ENCODE results near the gene EFCAB13. TPM values are rescaled to one million over a fixed set of nuclear protein-coding genes. Genes with fewer than 3 reads are reported as not detected.

The EFCAB13 gene
- total RNA-seq, 2 donors from 2014 or later, result 4.3 to 8.9 TPM

GRCh38 chr17:47330548-47330947 is 6.8 kb downstream of the EFCAB13 start:
- WGBS, 2 experiments (ENCODE audit: insufficient coverage in 1 of 2, insufficient read length in 1 of 2), result 100% methylated on average over 1 of the region's 2 CpGs; no CpG with 5 or more reads in 1 of the 2 experiments
- H3K36me3 Mint-ChIP-seq (ENCODE audit: low read depth), result peaks cover 30% of the 10 kb centered on the region
- Histone ChIP-seq H3K27me3 (ENCODE audit: control insufficient read depth, insufficient read depth, low read length, poor library complexity, severe bottlenecking) (no peaks in the 10 kb centered on the region), H3K9me3 (ENCODE audit: control insufficient read depth, low read length) (peaks cover 22% of the 10 kb centered on the region), H3K4me3 (ENCODE audit: low read length) (no peak overlapping the region), H3K27ac (ENCODE audit: low read depth, low read length) (no peak overlapping the region), H3K4me1 (ENCODE audit: control insufficient read depth, insufficient read depth, low read length) (peaks cover 3% of the 10 kb centered on the region), H3K9ac (ENCODE audit: extremely low read depth, low read length, poor library complexity, severe bottlenecking) (no peak overlapping the region), H3K36me3 (ENCODE audit: control insufficient read depth, insufficient read depth, low read length) (no peaks in the 10 kb centered on the region)
- peaks cover 1% of the 10 kb centered on the region for H3K9me3 Mint-ChIP-seq
- H3K4me1 Mint-ChIP-seq, result peaks cover 11% of the 10 kb centered on the region
- no peak overlapping the region for H3K4me3 Mint-ChIP-seq
- TF ChIP-seq CTCF (conservative IDR thresholded peaks at IDR 0.05), result no peak
- no peak overlapping the region for H3K27ac Mint-ChIP-seq
- no peak for DNase-seq
- no peaks in the 10 kb centered on the region for H3K27me3 Mint-ChIP-seq (ENCODE audit: insufficient read depth)

GRCh38 chr17:47332287-47332686 is 8.5 kb downstream of the EFCAB13 start:
- H3K4me1 Mint-ChIP-seq, result peaks cover 13% of the 10 kb centered on the region
- no peaks in the 10 kb centered on the region for H3K27me3 ChIP-seq (ENCODE audit: control insufficient read depth, insufficient read depth, low read length, poor library complexity, severe bottlenecking)
- no peak overlapping the region for H3K9ac ChIP-seq (ENCODE audit: extremely low read depth, low read length, poor library complexity, severe bottlenecking)
- no peak overlapping the region for H3K27ac ChIP-seq (ENCODE audit: low read depth, low read length)
- H3K27me3 Mint-ChIP-seq (ENCODE audit: insufficient read depth), result no peaks in the 10 kb centered on the region
- no peak overlapping the region for H3K27ac Mint-ChIP-seq
- no peak for TF ChIP-seq CTCF (conservative IDR thresholded peaks at IDR 0.05)
- H3K4me3 Mint-ChIP-seq, result no peak overlapping the region
- no peaks in the 10 kb centered on the region for H3K36me3 ChIP-seq (ENCODE audit: control insufficient read depth, insufficient read depth, low read length)
- DNase-seq, result no peak
- H3K9me3 ChIP-seq (ENCODE audit: control insufficient read depth, low read length), result peaks cover 22% of the 10 kb centered on the region
- H3K4me1 ChIP-seq (ENCODE audit: control insufficient read depth, insufficient read depth, low read length), result peaks cover 3% of the 10 kb centered on the region
- H3K36me3 Mint-ChIP-seq (ENCODE audit: low read depth), result peaks cover 32% of the 10 kb centered on the region
- H3K4me3 ChIP-seq (ENCODE audit: low read length), result no peak overlapping the region
- H3K9me3 Mint-ChIP-seq, result peaks cover 1% of the 10 kb centered on the region

- no peak overlapping the region for H3K4me3 Mint-ChIP-seq
- 91 to 96% methylated on average over 3 to 4 of the region's 4 CpGs for WGBS, 2 experiments (ENCODE audit: insufficient coverage in 1 of 2, insufficient read length in 1 of 2)
- TF ChIP-seq CTCF (conservative IDR thresholded peaks at IDR 0.05), result no peak
Observed at GRCh38 chr17:47335101-47335936, 11.6 kb downstream of the EFCAB13 start.

More at GRCh38 chr17:47335101-47335936, 11.6 kb downstream of the EFCAB13 start:
- peaks cover 22% of the 10 kb centered on the region for H3K9me3 ChIP-seq (ENCODE audit: control insufficient read depth, low read length)
- no peaks in the 10 kb centered on the region for H3K27me3 ChIP-seq (ENCODE audit: control insufficient read depth, insufficient read depth, low read length, poor library complexity, severe bottlenecking)
- peak; percentile 67 for DNase-seq
- no peak overlapping the region for H3K9ac ChIP-seq (ENCODE audit: extremely low read depth, low read length, poor library complexity, severe bottlenecking)
- H3K27me3 Mint-ChIP-seq (ENCODE audit: insufficient read depth), result no peaks in the 10 kb centered on the region
- no peak overlapping the region for H3K4me3 ChIP-seq (ENCODE audit: low read length)
- peak overlapping the region; percentile 14 for H3K27ac Mint-ChIP-seq
- H3K36me3 Mint-ChIP-seq (ENCODE audit: low read depth), result peaks cover 32% of the 10 kb centered on the region
- no peak overlapping the region for H3K27ac ChIP-seq (ENCODE audit: low read depth, low read length)
- peaks cover 1% of the 10 kb centered on the region for H3K9me3 Mint-ChIP-seq
- peaks cover 4% of the 10 kb centered on the region for H3K4me1 Mint-ChIP-seq
- no peaks in the 10 kb centered on the region for H3K4me1 ChIP-seq (ENCODE audit: control insufficient read depth, insufficient read depth, low read length)
- H3K36me3 ChIP-seq (ENCODE audit: control insufficient read depth, insufficient read depth, low read length), result no peaks in the 10 kb centered on the region
